Measurements from ENCODE around the gene GPR68.
"Not testable (repeated sequence)": the region's sequence is repeated elsewhere in the genome, so short reads cannot be mapped to it uniquely, and the experiment has no call there.

Gene GPR68

GRCh38 chr14:91252871-91253794, 8.6 kb upstream of the GPR68 start:
- peak; percentile 21 for DNase-seq

GRCh38 chr14:91250912-91251311, 6.4 kb upstream of the GPR68 start:
- no peak for DNase-seq

DNA sequence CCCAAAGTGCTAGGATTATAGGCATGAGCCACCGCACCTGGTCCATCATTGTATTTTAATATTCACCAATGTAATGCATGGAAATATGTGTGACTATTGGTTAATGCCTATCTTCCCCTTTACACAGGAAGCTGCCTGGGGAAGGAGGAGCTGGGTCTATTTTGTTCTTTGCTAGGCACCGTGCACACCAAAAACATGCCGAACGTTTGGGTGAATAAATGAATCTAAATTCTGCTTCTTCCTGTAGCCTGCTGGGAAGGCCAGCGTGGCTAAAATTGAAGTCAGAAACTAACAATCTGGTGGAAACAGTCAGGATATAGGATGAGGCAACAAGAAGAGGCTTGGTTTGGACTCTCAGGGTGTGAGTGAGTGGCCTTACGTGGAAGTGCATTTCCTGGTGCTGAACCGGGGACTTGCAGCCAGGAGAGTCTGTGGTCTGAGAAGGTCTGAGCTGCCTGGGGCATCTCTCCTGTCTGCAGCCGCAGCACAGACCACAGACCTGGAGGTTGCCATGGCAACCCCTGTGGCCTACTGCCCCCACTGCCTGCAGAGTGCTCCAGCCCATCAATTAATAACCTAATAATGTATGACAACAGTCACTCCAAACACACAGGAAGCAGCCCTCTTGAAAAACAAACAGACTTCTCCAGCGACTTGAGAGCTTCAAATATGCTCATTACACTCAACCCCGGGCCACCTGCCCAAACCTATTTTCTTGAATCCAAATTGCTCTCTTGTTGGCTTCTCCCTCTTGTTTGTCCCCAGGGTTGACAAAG, 5.5 kb upstream of the GPR68 start:
- DNase-seq: peak; percentile 69

GRCh38 chr14:91246051-91246852, 1.7 kb upstream of the GPR68 start:
- DNase-seq: peak; percentile 69

- DNase-seq: not testable (repeated sequence)
Observed at GRCh38 chr14:91245616-91246015, 1.1 kb upstream of the GPR68 start.

DNA sequence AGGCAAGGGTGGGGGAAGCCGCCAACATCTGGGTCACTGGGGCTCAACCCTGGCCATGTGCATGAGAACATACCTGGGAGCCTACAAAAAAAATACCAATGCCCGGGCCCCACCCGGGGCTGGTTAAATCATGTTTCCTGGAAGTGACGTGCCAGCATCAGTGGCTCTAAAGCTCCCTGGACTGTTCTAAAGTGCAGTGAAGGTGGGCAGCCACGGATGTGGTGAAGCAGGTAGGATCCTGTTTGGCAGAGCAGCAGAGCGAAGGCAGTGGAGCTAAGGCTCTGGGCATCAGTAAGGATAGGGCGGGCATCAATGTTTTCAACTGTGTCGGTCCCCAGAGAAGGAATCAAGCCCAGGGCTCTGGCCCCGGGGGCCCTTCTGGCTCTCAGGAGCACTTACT, 525 bp upstream of the GPR68 start:
- no peak for DNase-seq

GRCh38 chr14:91243074-91243471, 1.4 kb downstream of the GPR68 start:
- DNase-seq: no peak

DNA sequence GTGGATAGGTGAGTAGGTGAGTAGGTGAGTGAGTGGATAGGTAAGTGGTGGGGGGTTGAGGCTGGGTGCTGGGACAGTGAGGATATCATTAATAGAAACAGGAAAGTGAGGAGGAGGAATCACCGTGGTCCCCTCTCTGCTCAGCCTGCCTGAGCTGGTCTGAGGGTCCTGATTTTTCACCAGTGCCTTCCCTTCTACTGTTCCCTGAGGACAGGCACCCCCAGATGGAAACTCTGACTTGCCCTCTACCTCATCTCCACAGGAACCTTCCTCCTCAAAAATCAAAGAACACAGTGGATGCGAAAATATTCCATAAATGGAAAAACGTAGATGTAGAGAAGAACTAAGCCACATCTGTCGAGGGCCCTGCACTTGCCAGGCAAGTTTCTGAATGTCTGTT, 1.9 kb downstream of the GPR68 start:
- DNase-seq: no peak

GRCh38 chr14:91241863-91242262, 2.6 kb downstream of the GPR68 start:
- no peak for DNase-seq

DNA sequence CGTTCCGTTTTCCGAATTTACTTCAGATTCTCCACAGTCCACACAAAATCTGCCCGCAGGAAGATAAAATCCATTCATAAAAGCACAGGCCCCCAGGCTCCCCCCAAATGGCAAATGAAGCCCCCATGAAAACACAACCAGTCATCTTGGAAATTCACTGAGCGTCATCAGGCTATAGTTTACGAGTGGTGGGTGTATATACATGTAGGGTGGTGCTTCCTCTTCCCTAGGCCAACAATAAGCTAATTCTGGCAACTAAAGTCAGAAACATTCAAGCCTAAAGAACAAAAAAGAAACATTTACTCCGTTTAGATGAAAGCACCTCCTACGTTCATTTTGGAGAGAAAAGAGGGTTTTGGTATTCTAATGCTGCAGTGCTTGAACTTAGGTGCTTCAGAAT, 5.8 kb downstream of the GPR68 start:
- no peak for DNase-seq

DNA sequence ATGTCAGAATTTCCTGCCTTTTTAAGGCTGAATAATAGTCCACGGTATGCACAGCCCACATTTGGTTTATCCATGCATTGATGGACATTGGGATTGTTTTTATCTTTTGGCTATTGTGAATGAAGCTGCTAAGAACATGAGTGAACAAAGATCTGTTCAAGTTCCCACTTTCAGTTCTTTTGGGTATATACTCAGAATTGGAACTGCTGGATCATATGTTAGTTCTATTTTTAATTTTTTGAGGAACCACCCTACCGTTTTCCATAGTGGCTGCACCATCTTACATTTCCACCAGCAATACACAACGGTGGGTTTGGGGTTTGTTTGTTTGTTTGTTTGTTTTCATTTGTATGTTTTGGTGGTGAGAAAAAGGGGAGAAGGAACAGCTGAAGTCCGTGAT, 6.4 kb downstream of the GPR68 start:
- no peak for DNase-seq

DNA sequence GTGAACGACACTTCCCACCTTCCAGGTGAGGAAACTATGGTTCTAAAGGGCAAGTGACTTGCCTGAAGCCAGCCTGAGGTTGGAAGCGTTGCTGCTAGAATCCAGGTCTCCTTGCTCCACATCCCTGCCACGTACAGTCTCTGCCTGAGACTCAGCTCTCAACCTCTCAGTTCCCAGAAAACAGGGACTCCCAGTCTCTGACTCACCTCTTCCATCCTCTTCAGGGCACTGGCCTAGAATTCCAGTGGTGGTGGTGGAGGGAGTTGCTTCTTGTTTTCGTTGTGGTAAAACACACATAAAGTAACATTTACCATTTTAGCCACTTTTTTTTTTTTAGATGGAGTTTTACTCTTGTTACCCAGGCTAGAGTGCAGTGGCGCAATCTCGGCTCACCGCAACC, 7.3 kb downstream of the GPR68 start:
- DNase-seq: no peak

DNA sequence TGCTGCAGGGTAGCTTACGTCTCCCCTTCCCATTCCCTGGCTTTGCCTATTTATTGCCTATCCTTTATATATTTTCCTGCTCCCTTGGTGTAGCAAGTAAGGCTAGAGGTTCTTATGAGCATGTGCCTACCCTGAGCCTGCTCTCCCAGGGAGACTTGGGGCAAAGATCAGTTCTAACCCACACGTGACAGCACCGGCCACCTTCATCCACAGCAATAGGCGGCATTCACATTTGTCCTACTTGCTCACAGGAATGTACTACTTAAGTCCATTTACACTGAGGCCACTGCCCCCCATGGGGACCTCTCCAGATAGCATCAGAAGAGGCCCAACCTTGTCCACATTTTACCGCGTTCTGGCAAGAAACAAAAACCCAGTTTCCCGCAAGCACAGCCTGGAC, 8.7 kb downstream of the GPR68 start:
- no peak for DNase-seq

GRCh38 chr14:91234791-91235114, 9.8 kb downstream of the GPR68 start:
- DNase-seq: no peak

DNA sequence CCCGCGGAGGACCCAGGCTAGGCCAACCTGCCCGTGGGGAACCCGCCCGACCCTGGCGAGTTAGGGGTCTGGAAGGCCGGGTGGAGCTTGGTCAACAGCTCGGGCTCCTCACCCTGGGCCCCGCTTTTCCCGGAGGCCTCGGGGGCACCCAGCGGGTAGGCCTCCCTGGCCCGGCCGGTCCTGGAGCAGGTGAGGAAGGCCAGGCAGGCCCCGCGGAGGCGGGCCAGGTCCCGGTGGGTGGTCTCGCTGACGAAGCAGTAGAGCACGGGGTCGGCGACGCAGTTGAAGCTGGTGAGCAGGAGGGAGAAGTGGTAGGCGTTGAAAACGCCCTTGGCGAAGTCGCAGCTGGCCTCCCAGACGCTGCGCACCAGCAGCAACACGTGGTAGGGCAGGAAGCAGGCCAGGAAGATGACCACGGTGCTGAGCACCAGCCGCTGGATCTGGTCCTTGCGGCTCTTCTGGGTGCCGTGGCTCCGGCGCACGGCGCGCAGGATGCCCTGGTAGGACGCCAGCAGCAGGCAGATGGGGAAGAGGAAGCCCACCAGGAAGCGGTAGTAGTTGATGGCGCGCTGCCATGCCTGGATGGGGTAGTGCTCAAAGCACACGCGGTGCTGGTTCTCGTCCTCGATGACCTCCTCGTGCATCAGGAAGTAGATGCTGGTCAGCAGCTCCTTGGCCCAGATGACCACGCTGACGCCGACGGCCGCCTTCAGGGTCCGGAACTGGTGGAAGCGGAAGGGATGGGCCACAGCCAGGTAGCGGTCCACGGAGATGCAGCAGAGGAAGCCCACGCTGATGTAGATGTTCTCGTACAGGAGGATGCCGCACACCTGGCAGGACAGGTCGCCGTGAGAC, 10.3 kb downstream of the GPR68 start:
- DNase-seq: no peak

DNA sequence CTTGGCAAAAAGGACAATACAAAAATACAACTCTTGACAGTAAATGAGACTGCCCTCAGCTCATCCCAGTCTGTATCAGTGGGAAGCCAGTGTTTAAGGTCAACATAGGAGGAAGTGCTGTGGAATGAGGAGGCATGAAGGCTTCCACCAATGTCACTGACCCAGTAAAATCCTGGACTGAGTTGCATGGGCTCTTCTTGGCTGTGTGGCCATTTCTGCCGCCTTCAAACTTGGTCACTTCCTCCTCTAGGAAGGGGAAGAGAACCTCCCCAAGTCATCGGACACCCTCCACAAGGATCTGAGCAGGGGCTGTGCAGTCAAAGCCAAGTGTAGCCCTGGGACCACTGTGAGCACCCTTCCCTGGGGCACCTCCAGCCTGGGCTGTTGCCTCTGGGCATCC, 11.9 kb downstream of the GPR68 start:
- no peak for DNase-seq

DNA sequence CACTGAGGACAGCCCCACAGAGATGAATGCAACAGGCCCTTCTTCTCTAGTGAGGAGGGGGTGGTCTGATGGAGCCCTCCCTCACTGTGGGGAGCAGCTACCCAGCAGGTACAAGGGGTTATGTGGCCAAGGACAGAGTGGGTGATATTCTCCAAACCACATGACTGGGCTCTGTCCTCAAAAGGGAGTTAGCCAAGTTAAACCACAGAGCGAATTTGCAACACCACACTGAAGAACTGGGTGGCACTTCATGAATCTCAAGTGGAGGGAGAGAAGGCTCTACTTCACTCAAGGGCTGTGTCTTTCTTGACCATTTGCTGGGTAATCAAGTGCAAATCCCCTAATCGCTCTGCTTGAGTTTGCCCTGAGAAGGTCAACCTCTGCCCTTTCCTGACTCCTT, 12.5 kb downstream of the GPR68 start:
- no peak for DNase-seq

- no peak for DNase-seq
Observed at GRCh38 chr14:91231446-91231845, 13.1 kb downstream of the GPR68 start.

DNA sequence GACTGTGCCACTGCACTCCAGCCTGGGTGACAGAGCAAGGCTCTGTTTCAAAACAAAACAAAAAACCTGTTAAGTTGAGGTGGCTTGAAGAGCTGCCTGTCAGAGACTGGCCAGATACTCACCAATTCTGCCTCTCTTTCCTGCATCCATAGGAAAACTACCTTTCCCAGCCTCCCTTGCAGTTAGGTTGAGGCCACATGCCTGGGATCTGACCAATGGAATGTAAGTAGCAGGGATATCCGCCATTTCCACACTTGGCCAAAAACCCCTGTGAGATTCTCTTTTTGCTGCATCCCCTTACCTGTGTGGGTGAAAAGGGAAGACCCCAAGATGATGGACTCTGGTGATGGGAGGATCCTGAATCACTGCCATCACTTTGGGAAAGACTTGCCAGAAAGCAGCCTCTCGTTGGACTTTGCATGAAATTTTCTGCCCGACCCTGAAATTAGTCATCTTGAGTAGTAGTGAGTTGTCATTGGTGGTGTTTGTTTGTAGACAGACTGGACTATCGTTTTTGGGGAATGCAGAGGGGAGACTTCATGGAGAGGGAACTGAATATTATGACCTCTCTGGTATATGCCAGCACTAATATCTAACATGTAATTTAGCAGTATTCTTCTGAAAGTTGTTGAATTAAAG, 14.0 kb downstream of the GPR68 start:
- no peak for DNase-seq

DNA sequence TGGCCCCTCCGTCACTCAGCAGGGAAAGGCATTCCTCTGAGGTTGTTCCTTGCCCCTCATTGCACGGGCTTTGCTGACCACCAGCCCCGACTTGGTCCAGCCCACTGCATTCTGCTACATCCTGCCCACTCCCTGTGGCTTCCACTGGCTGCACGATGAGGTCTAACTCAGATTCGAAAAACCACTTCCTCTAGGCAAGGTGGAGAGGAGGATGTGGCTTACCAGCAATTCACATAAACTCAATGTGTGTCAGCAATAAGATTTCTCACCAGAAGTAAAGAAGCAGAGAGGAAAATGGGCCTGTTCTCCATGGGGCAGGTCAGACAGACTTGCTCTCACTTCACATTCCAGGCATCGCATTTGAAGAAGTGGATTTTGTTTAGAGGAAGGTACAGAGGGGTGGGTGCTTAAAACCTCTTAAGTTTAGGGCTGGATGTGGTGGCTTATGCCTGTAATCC, 14.7 kb downstream of the GPR68 start:
- no peak for DNase-seq

GRCh38 chr14:91229005-91229382, 15.5 kb downstream of the GPR68 start:
- DNase-seq: no peak
